Lung (tissue), 12 donors: ENCODE results near the gene ADAMTS2. TPM values are rescaled to one million over a fixed set of nuclear protein-coding genes. Genes with fewer than 3 reads are reported as not detected.
A peak's percentile ranks its signal among the peaks of the same experiment; 100 is the strongest.
"Not testable (repeated sequence)": the region's sequence is repeated elsewhere in the genome, so short reads cannot be mapped to it uniquely, and the experiment has no call there.

Experiments
- ATAC-seq: fragments of 200-7000 bp; cut with Tn5 transposase; one replicate; pipeline ENCODE4 v1.9.1; 2020; ENCODE audit warnings: moderate number of reproducible peaks; ENCODE audit not compliant: insufficient read depth, low FRiP score
- DNase-seq, 3 donors: peaks; one replicate each; pipeline ENCODE4 v3.0.0-alpha.2; 2013 to 2017
- H3K27ac ChIP-seq, 2 donors: one replicate each; pipeline ENCODE4 v1.5.1; 2013; ENCODE audit warnings: mild to moderate bottlenecking in 2 of 2, moderate library complexity in 2 of 2, control low read depth in 1 of 2, inconsistent platforms in 1 of 2, low read depth in 1 of 2, low read length in 1 of 2
- H3K27me3 ChIP-seq, 3 donors: one replicate each; pipeline ENCODE4 v1.5.1; 2013; ENCODE audit warnings: low read length in 2 of 3; ENCODE audit not compliant: control insufficient read depth in 3 of 3, insufficient read depth in 3 of 3
- H3K36me3 ChIP-seq, 4 donors: one replicate each; pipeline ENCODE4 v1.5.1; 2013; ENCODE audit warnings: low read length in 4 of 4, mild to moderate bottlenecking in 1 of 4, moderate library complexity in 1 of 4; ENCODE audit not compliant: control insufficient read depth in 4 of 4, insufficient read depth in 4 of 4
- H3K4me1 ChIP-seq, 5 donors: one replicate each; pipeline ENCODE4 v1.5.1; 2013; ENCODE audit warnings: low read length in 5 of 5, mild to moderate bottlenecking in 2 of 5, moderate library complexity in 1 of 5; ENCODE audit not compliant: control insufficient read depth in 5 of 5, insufficient read depth in 5 of 5
- H3K4me3 ChIP-seq: one replicate; pipeline ENCODE4 v1.5.1; 2013; ENCODE audit warnings: mild to moderate bottlenecking, control low read depth, moderate library complexity
- H3K9ac ChIP-seq, 2 donors: one replicate each; pipeline ENCODE4 v1.5.1; 2013; ENCODE audit warnings: low read length in 2 of 2, control low read depth in 1 of 2; ENCODE audit not compliant: insufficient read depth in 1 of 2
- H3K9me3 ChIP-seq, 4 donors: one replicate each; pipeline ENCODE4 v1.5.1; 2013; ENCODE audit warnings: low read length in 3 of 4, mild to moderate bottlenecking in 1 of 4, moderate library complexity in 1 of 4; ENCODE audit not compliant: control insufficient read depth in 4 of 4, insufficient read depth in 3 of 4
- WGBS, 2 donors: extraction: QIAGEN DNeasy Blood & Tissue Kit; methylation state at CpG; one replicate each; pipeline ENCODE4 v1.1.7; 2013; 5-methylcytosine and 5-hydroxymethylcytosine counted together
- polyA plus RNA-seq, 2 donors: library from polyadenylated mRNA; stranded (reverse); fragments of 200-250 nt; gene quantifications; one replicate each; pipeline ENCODE4 v1.2.1, GENCODE V29; 2013
- total RNA-seq, 2 donors: library from RNA; depleted of rRNA in 1 of 2; stranded (reverse); fragments of >200 nt in 1 of 2; gene quantifications; one replicate each; pipeline ENCODE4 v1.2.1, GENCODE V29; 2014 to 2021
- TF ChIP-seq, protein P1 (sequence below): IDR thresholded peaks from 2 replicates; pipeline ENCODE4 v1.5.1; 2012; ENCODE audit warnings: mild to moderate bottlenecking; ENCODE audit errors: control extremely low read depth, extremely low read depth
- donor health status: control.
- donor health status: control.
- donor health status: Bipolar disorder and iron deficiency.
- donor health status: healthy.
- donor health status: DM: yes; HTN: yes; CAD: no.

Gene ADAMTS2
- total and polyA plus RNA-seq, 4 donors, result 9.3 to 45.5 (median 28.7) TPM

GRCh38 chr5:179326122-179326927 lies 18.9 kb downstream of the ADAMTS2 start:
- peaks cover 0 to 2% (median 0%) of the 10 kb centered on the region in 4 donors for H3K9me3 ChIP-seq
- DNase-seq, result peak in 2 of 3 donors; percentile 45 to 54
- ATAC-seq, result no peak
- peaks cover 0 to 3% (median 3%) of the 10 kb centered on the region in 3 donors for H3K27me3 ChIP-seq
- H3K36me3 ChIP-seq, result peaks cover 0 to 2% (median 0%) of the 10 kb centered on the region in 4 donors
- no peak overlapping the region for H3K9ac ChIP-seq
- H3K4me3 ChIP-seq, result no peak overlapping the region
- TF ChIP-seq, protein P1, sequence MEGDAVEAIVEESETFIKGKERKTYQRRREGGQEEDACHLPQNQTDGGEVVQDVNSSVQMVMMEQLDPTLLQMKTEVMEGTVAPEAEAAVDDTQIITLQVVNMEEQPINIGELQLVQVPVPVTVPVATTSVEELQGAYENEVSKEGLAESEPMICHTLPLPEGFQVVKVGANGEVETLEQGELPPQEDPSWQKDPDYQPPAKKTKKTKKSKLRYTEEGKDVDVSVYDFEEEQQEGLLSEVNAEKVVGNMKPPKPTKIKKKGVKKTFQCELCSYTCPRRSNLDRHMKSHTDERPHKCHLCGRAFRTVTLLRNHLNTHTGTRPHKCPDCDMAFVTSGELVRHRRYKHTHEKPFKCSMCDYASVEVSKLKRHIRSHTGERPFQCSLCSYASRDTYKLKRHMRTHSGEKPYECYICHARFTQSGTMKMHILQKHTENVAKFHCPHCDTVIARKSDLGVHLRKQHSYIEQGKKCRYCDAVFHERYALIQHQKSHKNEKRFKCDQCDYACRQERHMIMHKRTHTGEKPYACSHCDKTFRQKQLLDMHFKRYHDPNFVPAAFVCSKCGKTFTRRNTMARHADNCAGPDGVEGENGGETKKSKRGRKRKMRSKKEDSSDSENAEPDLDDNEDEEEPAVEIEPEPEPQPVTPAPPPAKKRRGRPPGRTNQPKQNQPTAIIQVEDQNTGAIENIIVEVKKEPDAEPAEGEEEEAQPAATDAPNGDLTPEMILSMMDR, result no peak
- WGBS, 2 donors, result 40 to 46% methylated on average over 30 of the region's 30 CpGs
- peaks cover 0 to 24% (median 7%) of the 10 kb centered on the region in 5 donors for H3K4me1 ChIP-seq
- no peak overlapping the region for H3K27ac ChIP-seq

DNA sequence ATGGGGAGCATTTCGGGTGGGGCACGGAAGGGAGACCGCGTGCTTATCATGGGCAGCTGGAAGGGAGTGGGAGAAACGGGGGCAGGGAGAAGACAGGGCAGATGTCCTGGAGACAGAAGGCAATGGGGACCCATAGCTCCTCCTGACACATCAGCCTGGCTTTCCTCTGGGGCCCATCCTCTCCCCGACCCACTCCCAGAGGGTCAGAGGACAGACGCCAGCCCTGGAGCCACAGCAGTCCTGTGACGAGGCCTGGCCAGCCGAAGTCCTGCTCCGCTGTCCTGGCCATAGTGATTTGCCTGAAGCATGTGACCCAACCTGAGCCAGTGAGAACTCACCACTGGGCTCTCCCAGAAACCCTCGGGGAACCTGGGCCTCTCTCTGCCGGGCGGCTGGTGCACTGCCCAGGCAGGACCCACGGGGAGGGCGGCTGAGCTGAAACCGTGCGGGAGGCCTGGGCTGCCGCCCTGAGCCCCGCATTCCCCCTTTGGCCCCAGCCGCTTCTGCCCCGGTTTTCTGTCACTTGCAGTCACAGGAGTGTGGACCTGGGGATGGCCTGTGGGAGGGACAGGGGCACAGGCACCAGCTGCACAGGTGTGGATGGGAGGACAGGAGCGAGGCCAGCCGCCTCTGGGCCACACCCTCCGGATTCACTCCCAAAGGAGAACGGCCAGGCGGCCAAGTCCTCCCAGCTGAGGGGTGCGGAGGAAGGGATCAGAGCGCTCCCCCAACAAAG lies 19.8 kb downstream of the ADAMTS2 start:
- no peak overlapping the region for H3K9ac ChIP-seq
- no peak for ATAC-seq

DNA sequence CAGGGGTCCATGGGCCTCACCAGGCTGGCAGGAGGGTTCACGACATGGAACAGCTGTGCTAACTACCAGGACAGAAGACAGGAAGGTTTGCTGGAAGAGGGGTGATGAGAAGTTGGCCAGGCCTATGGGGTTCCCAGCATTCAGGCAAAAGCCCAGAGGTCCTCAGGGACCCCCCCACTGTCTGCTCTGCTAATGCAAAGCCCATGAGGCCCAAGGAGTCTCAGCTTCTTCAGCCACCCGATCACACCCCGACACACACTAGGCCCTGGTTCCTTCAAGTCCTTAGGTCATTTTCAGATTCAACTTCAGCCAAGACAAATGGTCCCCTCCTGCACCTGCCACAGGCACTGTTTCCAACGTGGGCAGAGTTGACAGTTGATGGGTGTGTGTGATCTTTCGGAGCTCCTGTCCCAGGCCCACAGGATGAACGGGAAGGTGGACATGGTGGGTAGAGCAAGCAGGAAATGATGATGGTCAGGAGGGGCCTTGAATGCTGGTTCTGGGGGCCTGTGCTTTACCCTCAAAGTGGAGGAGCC lies 20.4 kb downstream of the ADAMTS2 start:
- DNase-seq, result no peak
- peaks cover 0 to 28% (median 11%) of the 10 kb centered on the region in 5 donors for H3K4me1 ChIP-seq
- no peak for ATAC-seq

More for the DNA sequence above, 19.8 kb downstream of the ADAMTS2 start:
- peaks cover 0 to 3% (median 0%) of the 10 kb centered on the region in 3 donors for H3K27me3 ChIP-seq
- H3K4me3 ChIP-seq, result no peak overlapping the region
- TF ChIP-seq, protein P1, result no peak
- H3K4me1 ChIP-seq, result peaks cover 0 to 24% (median 7%) of the 10 kb centered on the region in 5 donors
- no peak for DNase-seq
- peaks cover 0 to 2% (median 0%) of the 10 kb centered on the region in 4 donors for H3K36me3 ChIP-seq
- no peak overlapping the region for H3K27ac ChIP-seq
- WGBS, 2 donors, result 87 to 88% methylated on average over 27 to 28 of the region's 28 CpGs
- no peaks in the 10 kb centered on the region for H3K9me3 ChIP-seq

GRCh38 chr5:179324316-179324715 lies 20.9 kb downstream of the ADAMTS2 start:
- not testable (repeated sequence) for H3K9me3 ChIP-seq, H3K27ac ChIP-seq, H3K4me3 ChIP-seq, H3K9ac ChIP-seq, ATAC-seq, DNase-seq, H3K36me3 ChIP-seq, H3K27me3 ChIP-seq
- WGBS, 2 donors, result 93 to 94% methylated on average over 7 of the region's 7 CpGs
- H3K4me1 ChIP-seq, result peaks cover 0 to 32% (median 11%) of the 10 kb centered on the region in 5 donors

More for the DNA sequence above, 20.4 kb downstream of the ADAMTS2 start:
- Histone ChIP-seq H3K27me3 (peaks cover 0 to 3% (median 0%) of the 10 kb centered on the region in 3 donors), H3K9ac (no peak overlapping the region), H3K4me3 (no peak overlapping the region), H3K9me3 (no peaks in the 10 kb centered on the region), H3K27ac (no peak overlapping the region), H3K36me3 (peaks cover 0 to 2% (median 0%) of the 10 kb centered on the region in 4 donors)
- TF ChIP-seq, protein P1, result no peak
- WGBS, 2 donors, result 73 to 87% methylated on average over 6 of the region's 6 CpGs
